GM21576 (cell line): ENCODE results near the gene TRA2A.

Experiments used
- ATAC-seq: cut with Tn5 transposase; IDR thresholded peaks from one replicate; pipeline ENCODE4 v1.9.1; 2021; ENCODE audit warnings: mild to moderate bottlenecking, moderate library complexity; ENCODE audit not compliant: unreplicated experiment

The TRA2A gene

GRCh38 chr7:23471106-23471859, 60.5 kb downstream of the TRA2A start:
- ATAC-seq = no peak

GRCh38 chr7:23470330-23471105, 61.3 kb downstream of the TRA2A start, which contains the start of gene IGF2BP3:
Gene IGF2BP3 (minus strand): TSS chr7:23470491. CDS start chr7:23470110, 381 bp downstream.
- no peak for ATAC-seq

- no peak for ATAC-seq
Measured at GRCh38 chr7:23469961-23470250, 61.9 kb downstream of the TRA2A start.

GRCh38 chr7:23469150-23469960, 62.4 kb downstream of the TRA2A start:
- no peak for ATAC-seq

- no peak for ATAC-seq
Measured at GRCh38 chr7:23468526-23469149, 63.1 kb downstream of the TRA2A start.

- ATAC-seq = no peak
Measured at GRCh38 chr7:23467806-23468525, 63.8 kb downstream of the TRA2A start.

- no peak for ATAC-seq
Measured at GRCh38 chr7:23467291-23467805, 64.4 kb downstream of the TRA2A start.

- no peak for ATAC-seq
Measured at GRCh38 chr7:23462846-23463245, 68.9 kb downstream of the TRA2A start.

GRCh38 chr7:23458044-23458443, 73.7 kb downstream of the TRA2A start:
- no peak for ATAC-seq

- ATAC-seq = no peak
Measured at GRCh38 chr7:23456093-23456492, 75.7 kb downstream of the TRA2A start.

- ATAC-seq = no peak
Measured at GRCh38 chr7:23454881-23455526, 76.8 kb downstream of the TRA2A start.
